COR-L47 (cell line): ENCODE measurements around the gene TLR9.

Source experiments
- DNase-seq: peaks from one replicate; lab custom pipeline; 2025; lab: John Stamatoyannopoulos, UW

The TLR9 gene

DNA sequence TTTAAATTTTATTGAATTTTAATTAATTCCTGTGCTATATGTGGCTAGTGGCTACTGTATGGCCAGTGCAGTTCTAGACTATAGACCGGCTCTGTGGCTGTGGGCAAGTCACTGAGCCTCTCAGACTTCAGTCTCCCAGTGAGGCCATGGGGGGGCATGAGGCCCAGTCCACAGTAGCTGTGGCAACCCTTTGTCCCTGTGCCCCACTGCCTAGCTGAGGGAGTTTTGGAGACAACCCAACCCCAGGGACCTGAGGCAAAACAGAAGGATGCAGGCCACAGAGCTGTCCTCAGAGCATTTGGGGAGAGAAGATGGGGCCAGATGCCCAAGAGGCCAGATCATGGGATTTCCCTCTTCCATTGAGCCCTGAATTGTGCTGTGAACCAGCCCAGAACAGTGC is 52.3 kb downstream of the TLR9 start:
- no peak for DNase-seq

GRCh38 chr3:52172262-52172757 is 53.1 kb downstream of the TLR9 start:
- DNase-seq, result no peak

DNA sequence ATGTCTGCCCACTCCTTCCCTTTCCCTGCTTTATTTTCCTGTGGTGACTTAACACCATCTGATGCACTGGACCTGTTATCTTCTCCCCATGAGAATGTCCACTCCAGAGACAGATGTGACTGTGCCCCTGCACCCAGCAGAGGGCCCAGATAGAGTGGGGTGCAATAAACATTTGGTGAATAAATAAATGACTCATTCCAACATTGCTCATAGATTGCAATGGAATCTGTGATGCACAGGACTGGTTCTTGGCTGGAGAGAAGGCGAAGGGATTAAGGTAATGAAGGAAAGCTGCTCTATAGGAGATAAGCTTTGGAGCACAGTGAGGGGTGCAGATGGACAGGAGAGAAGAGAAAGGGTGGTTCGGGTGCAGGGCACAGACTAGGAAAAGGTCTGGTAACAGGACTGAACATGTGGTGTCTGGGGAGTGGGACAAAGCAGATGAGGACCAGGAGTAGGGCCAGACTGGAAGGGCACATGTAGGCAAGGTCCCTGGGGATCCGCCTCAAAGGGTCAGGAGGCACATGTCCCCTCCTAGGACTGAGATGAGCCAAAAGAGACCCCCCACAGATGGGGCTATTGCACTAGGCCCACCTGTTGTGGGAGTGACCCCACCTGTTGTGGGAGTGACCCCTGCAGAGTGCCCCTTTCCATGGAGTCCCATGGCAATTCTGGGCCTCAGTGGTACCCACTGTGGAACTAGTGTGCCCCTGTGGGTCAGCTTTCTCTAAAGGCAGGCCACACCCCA is 53.8 kb downstream of the TLR9 start:
- no peak for DNase-seq
